ENCODE measurements around the gene RBM4.

The RBM4 gene

DNA sequence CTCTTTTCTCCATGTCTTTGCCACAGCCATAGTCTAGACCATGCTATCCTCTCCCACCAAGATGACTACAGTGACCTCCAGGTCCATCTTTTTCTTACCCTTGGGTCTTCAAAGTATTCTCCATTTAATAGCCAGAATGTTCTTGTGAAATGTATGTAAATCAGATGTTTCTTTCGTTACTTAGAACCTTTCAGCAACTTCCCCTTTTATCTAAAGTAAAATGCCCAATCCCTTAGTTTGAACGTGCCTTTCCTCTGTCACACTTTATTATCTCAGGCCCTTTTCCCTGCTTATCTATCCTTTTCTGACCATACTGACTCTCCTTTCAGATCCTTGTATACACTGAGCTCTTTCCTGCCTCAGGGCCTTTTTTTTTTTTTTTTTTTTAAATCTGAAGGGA lies 21.3 kb downstream of the RBM4 start:
- no peak for DNase-seq

DNA sequence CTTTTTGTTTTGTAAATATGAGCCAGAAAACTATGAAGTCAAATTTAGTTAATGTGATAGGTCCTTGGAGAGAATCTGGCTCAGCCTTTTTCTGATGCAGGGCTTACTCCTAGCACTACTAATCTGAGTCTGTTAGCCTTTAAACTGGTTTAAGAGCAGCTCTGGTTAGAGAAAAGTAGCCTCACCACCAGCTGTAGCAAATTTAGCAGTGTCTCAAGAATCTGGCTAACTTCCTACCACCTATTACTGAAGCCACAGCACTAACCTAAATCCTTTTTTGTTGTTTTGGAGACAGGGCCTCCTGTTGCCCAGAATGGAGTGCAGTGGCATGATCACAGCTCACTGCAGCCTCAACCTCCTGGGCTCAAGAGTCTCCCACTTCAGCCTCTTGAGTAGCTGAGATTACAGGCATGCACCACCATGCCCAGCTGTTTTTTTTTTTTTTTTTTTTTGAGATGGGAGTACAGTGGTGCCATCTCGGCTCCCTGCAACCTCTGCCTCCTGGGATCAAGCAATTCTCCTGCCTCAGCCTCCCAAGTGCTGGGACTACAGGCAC lies 25.3 kb downstream of the RBM4 start:
- no peak for DNase-seq

DNA sequence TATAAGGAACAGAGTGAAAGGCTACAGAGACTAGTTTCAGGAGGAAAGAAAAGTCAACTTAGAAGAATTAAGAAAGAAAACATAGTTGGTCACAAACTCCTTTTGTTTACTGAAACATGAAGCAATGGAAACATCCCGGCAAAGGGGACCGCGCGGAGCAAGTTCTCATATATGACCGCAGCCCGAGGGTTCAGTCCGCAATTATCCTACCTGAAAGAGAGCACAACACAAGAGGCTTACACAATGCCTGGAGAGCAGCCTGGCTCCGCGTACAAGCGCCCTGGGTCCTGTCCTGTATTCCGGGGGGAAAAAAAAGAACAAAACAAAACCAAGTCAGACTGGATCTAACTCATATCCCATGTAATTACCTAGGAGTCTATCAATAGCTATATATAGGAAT lies 26.9 kb downstream of the RBM4 start:
- no peak for DNase-seq

DNA sequence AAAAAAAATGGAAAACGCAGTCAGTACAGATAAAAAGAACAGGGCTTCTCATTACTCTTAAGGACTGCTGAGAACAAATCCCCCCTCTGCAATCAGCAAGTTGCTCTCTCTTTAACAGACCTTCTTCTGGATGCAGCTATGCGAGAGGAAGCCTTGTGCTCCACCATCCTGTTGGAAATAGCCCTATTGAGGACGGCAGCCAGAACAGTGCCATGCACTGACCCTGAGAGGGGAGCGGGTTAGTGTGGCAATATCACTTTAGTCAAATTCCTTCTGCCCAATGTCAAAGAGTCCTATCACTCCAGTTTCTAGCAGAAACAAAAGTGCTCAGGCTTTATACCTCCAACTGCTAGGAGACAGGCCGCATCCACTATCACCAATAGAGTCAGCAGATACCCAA lies 32.3 kb downstream of the RBM4 start:
- no peak for DNase-seq

DNA sequence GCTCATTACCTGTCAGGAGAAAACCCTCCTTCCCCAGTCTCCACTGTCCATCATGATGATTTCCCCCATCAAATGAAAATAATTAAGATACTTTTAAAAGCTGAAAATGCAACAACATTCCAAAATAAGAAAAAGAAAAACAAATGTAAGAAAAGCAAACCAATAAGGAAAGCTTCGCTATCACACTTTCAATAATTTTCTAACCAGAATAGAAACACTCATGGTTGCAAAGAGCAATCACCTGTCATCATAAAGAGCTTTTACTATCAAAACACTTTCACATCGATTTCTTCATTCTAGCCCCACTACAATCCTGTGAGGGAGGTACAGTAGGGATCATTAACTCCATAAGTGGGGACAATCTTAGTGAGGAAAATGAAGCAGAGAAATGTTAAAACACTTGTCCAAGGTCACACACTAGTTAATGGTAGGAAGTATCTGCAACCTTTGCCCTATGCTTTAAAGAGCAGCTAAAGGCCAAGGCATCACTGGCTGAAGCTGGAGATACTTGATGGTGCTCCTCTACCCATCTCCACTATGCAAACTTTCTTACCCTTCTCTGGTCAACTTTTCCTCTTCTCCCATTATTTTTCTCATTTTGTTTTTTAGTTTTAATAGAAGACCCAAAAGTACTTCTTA lies 36.6 kb downstream of the RBM4 start:
- DNase-seq, result no peak

DNA sequence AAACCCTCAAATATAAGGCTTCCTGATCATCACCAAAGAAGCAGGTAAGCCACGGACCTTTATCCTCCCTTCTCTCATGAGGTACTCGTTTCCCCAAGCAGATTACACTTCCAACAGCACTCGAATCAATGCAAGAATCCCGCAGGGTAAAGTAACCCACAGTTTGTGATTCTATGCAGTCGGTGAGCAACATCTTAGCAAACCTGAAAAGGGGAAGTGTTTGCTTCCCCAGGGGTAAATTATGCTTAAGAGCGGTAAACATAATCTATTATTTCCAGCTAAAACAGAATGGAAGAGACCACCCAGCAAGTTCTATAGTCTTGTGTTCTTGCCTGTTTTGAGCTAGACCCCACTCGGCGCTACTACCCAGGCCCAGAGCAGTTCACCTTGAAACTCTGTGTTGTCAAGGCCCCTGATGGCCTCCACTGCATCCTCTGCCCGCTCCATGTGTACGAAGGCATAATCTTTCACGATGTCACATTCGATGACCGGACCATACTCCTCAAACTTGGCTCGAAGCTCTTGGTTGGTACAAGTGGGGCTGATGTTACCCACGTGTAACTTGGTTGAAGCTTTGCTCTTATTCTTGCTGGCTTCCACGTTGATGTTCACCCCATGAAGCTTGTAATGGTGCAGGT lies 37.9 kb downstream of the RBM4 start:
- DNase-seq, result no peak

DNA sequence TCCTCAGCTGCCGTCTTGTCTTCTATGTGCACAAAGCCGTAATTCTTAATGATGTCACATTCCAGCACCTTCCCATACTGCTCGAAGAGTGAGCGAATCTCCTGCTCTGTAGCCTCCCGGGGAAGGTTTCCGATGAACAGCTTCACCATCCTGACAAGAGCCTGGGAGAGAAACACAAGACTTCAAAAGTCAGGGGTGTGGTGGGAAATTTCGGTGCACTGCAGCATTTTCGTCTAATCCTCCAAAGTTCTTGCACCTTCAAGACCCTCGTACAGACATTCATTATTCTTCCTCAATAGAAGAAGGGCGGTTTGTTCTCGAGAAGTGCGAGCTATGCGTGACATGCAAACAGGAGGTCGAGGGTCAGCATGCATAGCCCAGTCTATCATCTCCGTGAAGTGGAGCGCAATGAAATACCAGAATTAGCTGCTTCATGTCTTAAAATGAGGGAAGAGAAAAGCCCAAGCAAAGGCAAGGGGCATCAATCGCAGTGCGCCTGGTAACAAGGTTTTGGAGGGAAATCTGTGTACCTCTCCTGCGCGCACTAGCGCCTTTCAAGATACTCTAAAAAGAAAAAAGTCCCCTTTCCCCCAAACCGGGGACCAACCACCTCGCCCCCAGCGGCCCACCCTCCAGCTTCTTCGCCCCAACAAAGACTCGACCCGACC lies 38.6 kb downstream of the RBM4 start:
- no peak for DNase-seq

DNA sequence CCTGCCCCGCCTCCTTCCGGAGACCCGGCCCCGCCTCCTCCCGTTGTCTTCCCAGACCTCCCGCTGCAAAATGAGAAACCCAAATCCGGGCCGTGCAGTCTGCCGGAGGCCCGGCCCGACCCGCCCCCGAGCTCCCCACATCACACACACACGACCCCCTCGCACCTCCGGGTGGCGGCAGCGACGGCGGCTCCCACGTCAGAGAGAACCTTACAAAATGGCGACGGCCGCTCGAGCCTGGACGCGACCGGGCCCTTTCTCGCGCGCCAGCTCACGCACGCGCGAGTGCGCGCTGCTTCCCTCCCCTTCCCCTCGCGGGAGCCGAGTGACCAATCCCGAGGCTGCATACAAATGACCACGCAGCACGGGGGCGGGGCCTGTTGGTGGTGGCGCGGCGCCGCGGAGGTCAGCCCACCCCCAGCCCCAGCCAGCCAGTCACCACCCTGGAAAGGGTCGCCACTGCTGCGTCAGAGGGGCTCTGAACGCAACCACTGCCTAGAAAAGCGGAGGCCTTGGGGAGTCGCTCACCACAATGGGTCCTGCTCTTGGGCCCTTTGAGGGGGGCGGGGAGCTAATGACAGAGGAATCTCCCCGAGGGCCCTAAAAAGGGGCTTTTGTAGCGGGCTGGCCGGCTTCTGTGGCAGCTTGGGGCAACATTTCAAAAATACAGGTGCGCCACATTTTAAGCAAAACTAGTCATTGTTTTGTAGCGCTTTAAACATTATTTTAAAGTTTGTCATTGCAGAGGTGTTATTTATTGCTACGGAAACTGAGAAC lies 39.3 kb downstream of the RBM4 start, which contains the start of gene RBM4B:
Gene RBM4B (minus strand): TSS at position 289 of the 777 bp plus-strand sequence. CDS start 808 bp downstream, outside the sequence.
- DNase-seq, result peak; percentile 97 to 98

DNA sequence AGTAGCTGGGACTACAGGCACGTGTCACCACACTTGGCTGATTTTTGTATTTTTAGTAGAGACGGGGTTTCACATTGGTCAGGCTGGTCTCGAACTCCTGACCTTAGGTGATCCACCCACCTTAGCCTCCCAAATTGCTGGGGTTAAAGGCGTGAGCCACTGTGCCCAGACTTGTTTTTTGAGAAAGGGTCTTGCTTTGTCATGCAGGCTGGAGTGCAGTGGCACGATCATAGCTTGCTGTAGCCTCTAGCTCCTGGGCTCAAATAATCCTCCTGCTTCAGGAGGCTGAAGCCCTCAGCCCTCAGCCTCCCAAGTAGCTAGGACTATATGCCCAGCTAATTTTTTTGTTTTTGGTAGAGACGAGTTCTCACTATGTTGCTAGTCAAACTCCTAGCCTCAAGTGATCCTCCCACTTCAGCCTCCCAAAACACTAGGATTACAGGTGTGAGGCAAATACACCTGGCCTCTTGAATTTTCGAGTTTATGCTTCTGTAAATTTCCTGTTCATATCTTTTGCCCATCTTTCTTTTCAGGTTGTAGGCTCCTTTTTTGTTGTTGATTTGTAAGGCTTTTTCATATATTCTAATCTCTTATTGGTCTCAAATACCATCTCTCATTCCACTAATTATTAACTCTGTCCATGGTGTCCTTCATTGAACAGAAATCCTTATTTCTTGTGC lies 42.6 kb downstream of the RBM4 start:
- no peak for DNase-seq

DNA sequence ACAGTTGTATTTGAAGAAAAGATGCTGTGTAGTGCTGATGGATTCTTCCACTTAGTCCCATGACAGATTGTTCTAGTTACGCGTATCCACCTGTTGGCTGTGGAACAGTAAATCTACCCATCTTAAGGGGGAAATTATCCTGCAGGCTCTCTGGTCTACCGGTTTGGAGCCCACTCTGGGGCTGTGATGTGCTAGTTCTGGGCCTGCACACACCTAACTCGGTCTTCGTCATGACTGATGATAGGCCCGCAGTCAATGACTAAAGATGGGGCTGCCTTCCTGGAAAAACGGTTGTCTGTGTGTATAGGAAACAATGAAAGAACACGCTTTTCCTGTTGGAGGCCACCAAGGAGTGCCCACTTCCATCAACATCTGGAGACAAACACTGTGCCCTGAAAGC lies 45.4 kb downstream of the RBM4 start:
- no peak for DNase-seq

DNA sequence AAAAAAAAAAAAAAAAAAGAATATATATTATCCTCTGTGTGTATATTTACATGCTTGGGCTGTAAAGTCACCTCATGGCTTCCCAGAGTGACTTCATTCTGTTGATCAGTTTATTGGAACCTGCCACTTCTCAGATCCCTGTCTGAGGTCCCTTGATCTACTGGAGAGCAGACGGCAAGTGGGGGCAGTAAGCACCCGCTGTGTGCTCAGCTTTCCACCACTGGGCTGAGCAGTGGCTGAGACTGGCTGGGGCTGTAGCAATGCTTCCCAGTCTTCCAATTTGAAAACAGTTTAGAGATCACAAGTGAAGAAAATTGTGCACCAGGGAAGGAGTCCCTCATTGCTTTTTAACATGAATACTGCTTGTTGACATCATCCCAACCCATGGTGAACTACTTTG lies 46.1 kb downstream of the RBM4 start:
- DNase-seq, result no peak

DNA sequence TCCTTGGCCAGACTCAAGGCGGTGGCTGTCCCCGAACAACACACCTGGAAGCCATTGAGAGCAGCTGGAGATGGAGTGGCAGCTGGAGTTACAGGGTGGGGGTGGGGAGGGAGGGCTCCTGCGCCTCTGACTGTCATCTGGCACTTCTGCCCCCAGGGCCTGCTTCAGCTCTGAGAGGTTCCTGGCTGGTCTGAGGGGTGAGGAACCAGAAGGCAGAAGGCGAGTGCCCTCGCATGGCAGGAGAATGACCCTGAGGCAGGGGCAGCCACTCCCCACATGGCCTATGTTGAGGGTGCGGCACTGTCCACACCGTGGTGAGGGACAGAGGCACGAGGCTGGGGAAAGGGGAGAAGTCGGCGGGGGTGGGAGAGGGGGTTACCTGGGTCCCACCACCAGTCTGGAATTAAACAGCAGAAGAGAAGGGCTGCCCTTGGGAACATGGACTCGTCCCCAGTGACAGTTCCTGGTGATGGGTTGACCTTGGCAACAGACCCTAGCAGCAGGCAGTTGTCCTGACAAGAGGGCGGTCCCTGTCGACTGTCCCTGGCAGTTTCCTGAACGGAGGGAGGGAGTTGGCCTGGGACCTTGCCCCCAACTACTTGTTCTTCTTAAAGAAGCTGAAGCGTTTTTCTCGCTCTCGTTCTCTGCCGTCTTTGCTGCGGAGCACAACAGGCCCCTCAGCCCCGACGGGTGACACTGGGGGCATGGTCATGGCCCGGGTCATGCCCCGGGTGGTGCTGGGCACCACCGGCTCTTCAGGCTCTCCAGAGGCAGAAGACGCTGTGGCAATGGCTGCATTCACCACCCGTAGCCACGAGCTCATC lies 47.0 kb downstream of the RBM4 start:
- no peak for DNase-seq

DNA sequence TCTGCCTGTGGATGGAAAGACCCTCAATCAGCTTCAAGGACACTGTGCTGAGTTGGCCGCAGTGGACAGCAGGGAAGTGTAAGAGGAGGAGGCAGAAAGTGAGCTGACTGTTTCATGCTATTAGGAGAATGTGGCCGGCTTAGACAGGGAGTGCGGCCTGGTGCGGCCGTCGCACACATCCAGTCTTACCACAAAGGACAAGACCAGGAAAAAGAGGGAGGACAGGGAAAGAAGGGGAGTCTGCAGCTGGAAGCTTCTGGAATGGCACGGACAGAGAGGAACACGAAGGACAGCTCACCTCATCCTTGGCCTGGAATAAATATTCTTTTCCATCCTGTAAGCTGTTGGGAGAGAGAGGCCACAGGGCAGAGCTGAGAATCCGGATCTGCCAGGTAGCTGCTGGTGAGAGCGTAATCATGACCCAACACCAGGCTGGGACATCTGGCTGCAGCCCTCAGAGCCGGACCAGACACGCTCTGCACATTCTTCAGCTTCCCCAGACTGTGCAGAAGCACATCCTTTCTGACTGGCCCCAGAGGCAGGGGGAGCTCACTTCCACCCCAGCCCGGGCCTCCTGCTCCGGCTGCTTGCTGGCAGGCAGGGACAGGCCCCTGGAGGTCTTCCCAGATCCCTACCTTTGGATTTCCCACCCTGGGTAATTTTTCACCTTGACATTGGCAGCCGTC lies 47.7 kb downstream of the RBM4 start:
- DNase-seq, result no peak

DNA sequence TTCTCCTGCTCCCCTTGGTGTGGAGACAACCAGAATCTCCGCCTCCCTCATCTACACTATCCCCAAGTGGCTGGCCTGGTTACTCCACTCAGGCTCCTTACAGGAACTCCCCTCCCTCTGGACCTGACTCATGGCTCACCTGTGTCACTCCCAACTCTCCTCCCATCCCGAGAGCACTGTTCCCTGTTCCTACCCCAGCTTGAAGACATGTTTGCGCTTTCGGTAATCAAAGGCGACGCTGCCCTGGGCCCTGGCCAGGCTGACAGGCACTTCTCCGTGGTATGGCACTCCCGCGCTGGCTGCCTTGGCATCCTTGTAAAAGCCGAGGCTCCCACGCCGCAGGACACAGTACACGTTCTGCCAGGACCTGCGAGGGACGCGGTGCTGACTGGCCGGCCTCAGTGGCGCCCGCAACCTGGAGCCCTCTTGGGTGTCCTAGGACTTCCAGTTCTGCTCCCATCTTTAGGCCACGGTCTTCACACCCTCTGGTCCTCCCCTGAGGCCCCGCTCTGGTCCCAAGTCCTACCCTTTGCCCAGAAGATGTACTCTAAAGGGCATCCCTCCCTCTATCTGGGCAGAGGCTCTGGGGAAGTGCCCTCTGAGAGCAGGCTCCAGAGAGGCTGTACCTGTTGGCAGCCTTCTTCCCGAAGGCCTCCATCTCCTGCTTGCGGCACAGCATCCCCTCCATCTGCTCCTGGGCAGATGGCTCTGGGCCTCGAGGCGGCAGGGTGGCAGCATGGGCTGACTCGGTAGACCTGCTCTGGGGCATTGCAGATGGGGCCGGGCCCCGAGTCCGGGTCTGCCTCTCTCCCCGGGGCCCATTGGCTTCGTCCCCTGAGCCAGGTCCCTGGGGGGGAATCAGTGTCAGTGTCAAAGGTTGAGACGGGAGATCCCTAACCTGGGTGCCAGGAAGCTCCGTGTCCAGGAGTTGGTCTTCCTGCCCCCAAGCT lies 48.6 kb downstream of the RBM4 start:
- DNase-seq, result no peak

DNA sequence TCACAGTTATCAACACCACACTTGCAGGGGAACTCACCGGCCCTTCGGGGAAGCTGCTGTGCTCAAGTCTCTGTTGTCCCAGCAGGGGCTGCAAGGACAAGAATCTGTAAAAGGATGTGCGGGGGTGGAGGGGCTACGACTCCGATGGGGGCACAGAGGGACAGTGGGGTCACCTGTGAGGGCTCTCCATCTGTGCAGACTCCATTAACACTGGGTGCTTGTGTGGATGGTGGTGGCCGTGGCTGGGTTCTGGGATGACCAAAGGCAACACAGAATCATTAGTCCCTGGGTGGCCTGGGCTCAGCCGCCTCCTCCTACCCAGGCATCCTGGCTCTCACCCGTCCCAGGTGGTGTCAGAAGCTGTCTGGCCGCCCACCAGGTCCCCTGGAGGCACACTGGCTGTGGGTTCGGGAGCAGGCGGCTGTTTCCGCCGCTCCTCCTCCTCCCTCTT lies 49.4 kb downstream of the RBM4 start:
- DNase-seq, result no peak

DNA sequence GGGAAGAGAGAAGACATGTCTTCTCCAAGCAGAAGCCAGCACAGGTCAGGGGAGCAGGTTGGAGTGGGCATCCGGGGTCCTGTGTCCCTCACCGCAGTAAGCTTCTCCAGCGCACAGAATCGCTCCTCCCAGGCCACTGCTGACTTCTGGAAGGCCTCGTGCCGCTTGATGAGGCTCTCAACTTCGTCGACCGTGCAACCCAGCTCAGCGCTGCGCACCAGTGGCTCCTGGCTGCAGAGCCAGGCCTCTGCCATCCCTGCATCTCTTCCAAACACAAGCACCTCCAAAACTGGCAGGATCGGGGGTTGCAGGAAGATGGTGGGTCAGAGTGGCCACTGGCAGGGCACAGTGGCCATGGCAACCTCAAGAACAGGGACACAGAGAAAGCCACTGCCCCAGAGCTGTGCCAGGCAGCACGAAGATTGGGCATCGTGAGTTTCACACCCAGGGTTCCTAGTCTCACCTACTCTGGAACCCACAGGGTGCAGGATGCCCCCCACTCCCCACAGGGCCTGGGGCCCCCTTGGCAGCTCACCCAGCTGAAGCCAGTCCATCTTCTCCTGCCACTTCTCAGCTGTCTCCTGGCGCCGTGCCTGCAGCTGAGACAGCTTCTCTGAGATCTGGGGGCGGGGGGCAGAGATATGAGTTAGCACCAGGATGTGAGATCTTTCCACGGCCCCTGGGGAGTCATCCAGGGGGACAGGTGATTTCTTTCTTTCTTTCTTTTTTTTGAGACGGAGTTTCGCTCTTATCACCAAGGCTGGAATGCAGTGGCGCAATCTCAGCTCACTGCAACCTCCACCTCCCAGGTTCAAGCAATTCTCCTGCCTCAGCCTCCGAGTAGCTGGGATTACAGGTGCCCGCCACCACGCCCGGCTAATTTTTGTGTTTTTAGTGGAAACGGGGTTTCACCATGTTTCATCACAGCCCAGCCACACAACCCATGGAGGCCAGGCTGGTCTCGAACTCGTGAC lies 50.3 kb downstream of the RBM4 start:
- no peak for DNase-seq

DNA sequence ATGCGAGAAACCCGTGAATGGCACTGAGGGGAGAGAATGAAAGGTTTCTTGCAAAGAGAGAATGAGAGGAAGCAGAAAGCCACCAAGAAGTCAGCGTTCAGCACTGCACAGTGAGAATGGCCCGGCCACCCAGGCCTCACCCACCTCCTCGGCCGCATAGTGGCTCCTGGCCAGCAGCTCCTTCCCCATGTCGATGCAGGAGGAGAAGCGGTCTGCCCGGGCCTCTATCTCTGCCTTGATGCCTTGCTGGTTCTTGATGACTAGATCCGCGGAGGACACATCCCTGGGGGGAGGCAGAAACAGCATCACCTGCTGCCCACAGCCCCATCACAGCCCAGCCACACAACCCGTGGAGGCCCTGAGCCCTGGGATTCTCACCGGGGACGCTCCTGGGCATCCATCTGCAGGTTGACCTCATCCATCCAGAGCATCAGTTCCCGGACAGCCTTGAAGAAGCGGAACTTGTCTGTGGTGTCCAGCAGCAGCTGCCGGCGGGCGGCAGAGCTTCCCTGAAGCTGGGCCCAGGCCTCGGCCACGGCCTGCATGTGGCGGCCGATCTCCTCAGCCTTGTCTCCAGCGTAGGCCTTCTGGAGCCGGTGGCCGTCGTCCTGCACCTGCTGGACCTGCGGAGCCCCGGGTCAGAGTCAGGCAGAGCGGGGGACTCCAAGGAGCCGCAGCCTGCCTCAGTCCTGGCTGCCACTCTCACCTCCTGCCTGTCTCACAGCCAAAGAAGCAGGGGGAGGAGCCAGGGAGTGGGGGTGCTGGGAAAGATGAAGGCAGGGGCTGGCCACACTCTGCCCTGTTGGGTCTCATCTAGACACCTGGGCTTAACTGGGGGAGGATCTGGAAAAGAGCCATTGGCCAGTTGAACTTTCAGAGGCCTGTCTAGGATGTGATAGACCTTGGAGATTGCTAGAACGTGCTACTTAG lies 51.4 kb downstream of the RBM4 start:
- DNase-seq, result no peak

Data from activated CD4-positive, alpha-beta T cell treated with anti-CD3 and anti-CD28 coated beads, Interleukin-2, amount 50 U/mL, for 48 hours (primary cell).